ENCODE data around the gene MPC2.
"Not testable (repeated sequence)": the region's sequence is repeated elsewhere in the genome, so short reads cannot be mapped to it uniquely, and the experiment has no call there.

MPC2 gene

GRCh38 chr1:167904652-167905130 is 32.2 kb downstream of the MPC2 start:
- FAIRE-seq: no peak

GRCh38 chr1:167900907-167901306 is 36.0 kb downstream of the MPC2 start:
- FAIRE-seq: no peak

- FAIRE-seq: no peak
Measured at GRCh38 chr1:167899253-167899681, 37.6 kb downstream of the MPC2 start.

- no peak for FAIRE-seq
Measured at GRCh38 chr1:167898578-167899222, 38.2 kb downstream of the MPC2 start.

- FAIRE-seq: no peak
Measured at GRCh38 chr1:167893798-167894197, 43.1 kb downstream of the MPC2 start.

GRCh38 chr1:167890400-167890799 is 46.5 kb downstream of the MPC2 start:
- no peak for FAIRE-seq

GRCh38 chr1:167887187-167887586 is 49.7 kb downstream of the MPC2 start:
- FAIRE-seq: not testable (repeated sequence)

GRCh38 chr1:167882376-167882775 is 54.5 kb downstream of the MPC2 start:
- FAIRE-seq: no peak

- FAIRE-seq: no peak
Measured at GRCh38 chr1:167881786-167882185, 55.1 kb downstream of the MPC2 start.

GRCh38 chr1:167881069-167881468 is 55.8 kb downstream of the MPC2 start:
- FAIRE-seq: no peak

- FAIRE-seq: no peak
Measured at GRCh38 chr1:167880580-167881021, 56.3 kb downstream of the MPC2 start.

- FAIRE-seq: no peak
Measured at GRCh38 chr1:167879508-167879907, 57.4 kb downstream of the MPC2 start.

- FAIRE-seq: no peak
Measured at GRCh38 chr1:167878372-167879160, 58.3 kb downstream of the MPC2 start.

GRCh38 chr1:167876597-167877175 is 60.2 kb downstream of the MPC2 start:
- FAIRE-seq: no peak

- no peak for FAIRE-seq
Measured at GRCh38 chr1:167871331-167871730, 65.5 kb downstream of the MPC2 start.

- not testable (repeated sequence) for FAIRE-seq
Measured at GRCh38 chr1:167869157-167870001, 67.5 kb downstream of the MPC2 start.

GRCh38 chr1:167866739-167867414 is 70.0 kb downstream of the MPC2 start:
- FAIRE-seq: not testable (repeated sequence)
